CD14-positive monocyte (primary cell): ENCODE results near the gene ZDHHC5. TPM values are rescaled to one million over a fixed set of nuclear protein-coding genes. Genes with fewer than 3 reads are reported as not detected.

ENCODE experiments used
- DNase-seq, 3 donors: peaks; one replicate each; pipeline ENCODE4 v3.0.0-alpha.2; 2011 to 2022
- H2AFZ ChIP-seq: 2 replicates; pipeline ENCODE4 v1.6.0; 2012; ENCODE audit warnings: mild to moderate bottlenecking, low read depth, low read length, inconsistent platforms; ENCODE audit not compliant: insufficient read depth, poor library complexity, severe bottlenecking
- H3K27ac ChIP-seq, 2 donors: 1 replicate in 1 of 2; 2 replicates in 1 of 2; pipeline ENCODE4 v1.5.1; 2012 to 2013; ENCODE audit warnings: low read length in 2 of 2, control low read depth in 1 of 2, inconsistent platforms in 1 of 2, low read depth in 1 of 2, mild to moderate bottlenecking in 1 of 2
- H3K27me3 ChIP-seq, 2 donors: one replicate each; pipeline versions ENCODE4 v1.6.0 to v1.6.1; 2011 to 2013; ENCODE audit warnings: low read length in 2 of 2; ENCODE audit not compliant: control insufficient read depth in 2 of 2, insufficient read depth in 2 of 2
- H3K36me3 ChIP-seq, 2 donors: replicated peaks in 1 of 2; 1 replicate in 1 of 2; 2 replicates in 1 of 2; pipeline versions ENCODE4 v1.5.1 to v1.6.1; 2012 to 2013; ENCODE audit warnings: low read length in 2 of 2, control low read depth in 1 of 2, inconsistent platforms in 1 of 2, mild to moderate bottlenecking in 1 of 2; ENCODE audit not compliant: insufficient read depth in 2 of 2, control insufficient read depth in 1 of 2
- H3K4me1 ChIP-seq, 2 donors: 1 replicate in 1 of 2; 2 replicates in 1 of 2; pipeline versions ENCODE4 v1.5.1 to v1.6.1; 2012 to 2013; ENCODE audit warnings: low read length in 2 of 2, control low read depth in 1 of 2, inconsistent platforms in 1 of 2, mild to moderate bottlenecking in 1 of 2, moderate library complexity in 1 of 2; ENCODE audit not compliant: insufficient read depth in 2 of 2, control insufficient read depth in 1 of 2
- H3K4me2 ChIP-seq: replicated peaks from 2 replicates; pipeline ENCODE3; 2012; ENCODE audit warnings: low read length, moderate library complexity, mild to moderate bottlenecking; ENCODE audit not compliant: poor library complexity, severe bottlenecking; ENCODE audit errors: extremely low read depth
- H3K4me3 ChIP-seq, 3 experiments: fragments of 200-600 bp in 1 of 3; sonication (generic) in 1 of 3; replicated peaks in 1 of 3; 1 replicate in 2 of 3; 2 replicates in 1 of 3; pipeline ENCODE4 v1.5.1; 2011 to 2013; ENCODE audit warnings: low read length in 3 of 3, mild to moderate bottlenecking in 3 of 3, control low read depth in 2 of 3, low read depth in 2 of 3, inconsistent platforms in 1 of 3, moderate library complexity in 1 of 3
- H3K79me2 ChIP-seq: 2 replicates; pipeline ENCODE4 v1.6.0; 2012; ENCODE audit warnings: mild to moderate bottlenecking, control low read depth, inconsistent platforms, low read length, moderate library complexity; ENCODE audit not compliant: insufficient read depth
- H3K9ac ChIP-seq: 2 replicates; pipeline ENCODE4 v1.6.0; 2017; ENCODE audit warnings: low read length, mild to moderate bottlenecking; ENCODE audit not compliant: insufficient read depth, poor library complexity, severe bottlenecking
- H3K9me3 ChIP-seq, 2 donors: replicated peaks in 1 of 2; 1 replicate in 1 of 2; 2 replicates in 1 of 2; pipeline versions ENCODE4 v1.5.1 to v1.6.1; 2012 to 2013; ENCODE audit warnings: low read length in 2 of 2, control low read depth in 1 of 2; ENCODE audit not compliant: control insufficient read depth in 1 of 2, insufficient read depth in 1 of 2
- H4K20me1 ChIP-seq: 2 replicates; pipeline ENCODE4 v1.6.0; 2012; ENCODE audit warnings: mild to moderate bottlenecking, low read length, control low read depth, moderate library complexity; ENCODE audit not compliant: insufficient read depth
- H3K27ac Mint-ChIP-seq, 7 donors: one replicate each; pipeline ENCODE4 v1.8.0; 2020; ENCODE audit warnings: mild to moderate bottlenecking in 7 of 7, mixed read lengths in 7 of 7, moderate library complexity in 6 of 7, inconsistent platforms in 2 of 7
- H3K27me3 Mint-ChIP-seq, 3 donors: one replicate each; pipeline ENCODE4 v1.8.0; 2021 to 2022; ENCODE audit warnings: low read depth in 3 of 3, mild to moderate bottlenecking in 3 of 3, mixed read lengths in 3 of 3, moderate library complexity in 3 of 3, inconsistent platforms in 1 of 3
- H3K36me3 Mint-ChIP-seq, 2 donors: one replicate each; pipeline ENCODE4 v1.8.0; 2020; ENCODE audit warnings: mixed read lengths in 2 of 2, inconsistent platforms in 1 of 2, mild to moderate bottlenecking in 1 of 2
- H3K4me1 Mint-ChIP-seq: one replicate; pipeline ENCODE4 v1.8.0; 2020; ENCODE audit warnings: mild to moderate bottlenecking, mixed read lengths
- H3K4me3 Mint-ChIP-seq, 2 donors: one replicate each; pipeline ENCODE4 v1.8.0; 2020; ENCODE audit warnings: mild to moderate bottlenecking in 2 of 2, mixed read lengths in 2 of 2, moderate library complexity in 1 of 2
- H3K9me3 Mint-ChIP-seq, 7 donors: one replicate each; pipeline ENCODE4 v1.8.0; 2020 to 2022; ENCODE audit warnings: mixed read lengths in 7 of 7, mild to moderate bottlenecking in 6 of 7, moderate library complexity in 6 of 7, inconsistent platforms in 2 of 7
- CTCF ChIP-seq: fragments of 200-600 bp; IDR thresholded peaks from one replicate; pipeline ENCODE4 v1.8.0; 2022; ENCODE audit warnings: antibody characterized with exemption, mild to moderate bottlenecking
- WGBS: methylation state at CpG from one replicate; pipeline ENCODE4 v1.1.5; 2013; ENCODE audit warnings: missing lambda C conversion rate; ENCODE audit not compliant: insufficient coverage; 5-methylcytosine and 5-hydroxymethylcytosine counted together
- intact Hi-C, 2 donors: fragments of 100-400 bp; cut with micrococcal nuclease; formaldehyde crosslinking; loops; one replicate each; pipeline versions ENCODE4 v1.15.0 to v1.15.1; 2023
- polyA plus RNA-seq, 3 donors: library from polyadenylated mRNA; depleted of rRNA in 1 of 3; unstranded in 2 of 3; stranded (reverse) in 1 of 3; fragments of 300-500 nt in 2 of 3; fragments of >200 nt in 1 of 3; fragmentation: Illumina TruSeq in 2 of 3; gene quantifications; 1 replicate in 2 of 3; 2 replicates in 1 of 3; pipeline ENCODE4 v1.2.3, GENCODE V29; 2012 to 2021

ZDHHC5 gene
- polyA plus RNA-seq, 3 donors = 28.6 to 37.9 (median 31.8) TPM

GRCh38 chr11:57667117-57667735 lies 688 bp upstream of the ZDHHC5 start:
- no peaks in the 10 kb centered on the region for H3K27me3 ChIP-seq
- H2AFZ ChIP-seq = peak overlapping the region; percentile 96
- TF ChIP-seq CTCF = no peak
- H3K79me2 ChIP-seq = peaks cover 42% of the 10 kb centered on the region
- intact Hi-C loops = loop anchor here (1.0 to 10.0 kb wide), 6 partner anchors 10 to 908 kb away; partner anchors contain the start of genes CLP1 (in 1 of the 2), LPXN (in 1 of the 2), MED19 (in 1 of the 2) and TMX2 (in 1 of the 2)
- Mint-ChIP-seq H3K36me3 (peaks cover 16 to 18% of the 10 kb centered on the region in 2 donors), H3K27me3 (no peaks in the 10 kb centered on the region), H3K27ac (peak overlapping the region; percentile 99 to 100 (median 100)), H3K9me3 (peaks cover 0 to 2% (median 0%) of the 10 kb centered on the region in 7 donors), H3K4me1 (peaks cover 28% of the 10 kb centered on the region), H3K4me3 (peak overlapping the region; percentile 96 to 97)
- peaks cover 22 to 28% of the 10 kb centered on the region in 2 donors for H3K4me1 ChIP-seq
- DNase-seq = peak; percentile 98 to 99 (median 98)
- peaks cover 15 to 21% of the 10 kb centered on the region in 2 donors for H3K36me3 ChIP-seq
- H3K9me3 ChIP-seq = no peaks in the 10 kb centered on the region
- peak overlapping the region; percentile 90 for H3K4me2 ChIP-seq
- H3K4me3 ChIP-seq = peak overlapping the region; percentile 74 to 99 (median 90)
- peak overlapping the region; percentile 98 to 99 for H3K27ac ChIP-seq
- peak overlapping the region; percentile 99 for H3K9ac ChIP-seq
- H4K20me1 ChIP-seq = peaks cover 39% of the 10 kb centered on the region
- WGBS = 0% methylated on average over 14 of the region's 29 CpGs

- under 1% methylated on average over 26 of the region's 31 CpGs for WGBS
- Histone ChIP-seq H3K4me2 (peak overlapping the region; percentile 90), H4K20me1 (peaks cover 51% of the 10 kb centered on the region), H2AFZ (peak overlapping the region; percentile 96), H3K36me3 (peaks cover 20 to 24% of the 10 kb centered on the region in 2 donors), H3K4me1 (peaks cover 22 to 28% of the 10 kb centered on the region in 2 donors), H3K27me3 (no peaks in the 10 kb centered on the region), H3K27ac (peak overlapping the region; percentile 98 to 99), H3K4me3 (peak overlapping the region; percentile 74 to 99 (median 90)), H3K9ac (peak overlapping the region; percentile 99), H3K9me3 (no peaks in the 10 kb centered on the region), H3K79me2 (peaks cover 54% of the 10 kb centered on the region)
- intact Hi-C loops = loop anchor here in 1 of 2 donors (2.0 to 10.0 kb wide), 3 partner anchors 44 to 906 kb away; partner anchors contain the start of genes LPXN, MED19, TMX2 and UBE2L6
- H3K36me3 Mint-ChIP-seq = peaks cover 20 to 22% of the 10 kb centered on the region in 2 donors
- peaks cover 28% of the 10 kb centered on the region for H3K4me1 Mint-ChIP-seq
- no peak for TF ChIP-seq CTCF
- peak; percentile 35 to 50 (median 37) for DNase-seq
- peak overlapping the region; percentile 96 to 97 for H3K4me3 Mint-ChIP-seq
- peaks cover 0 to 2% (median 0%) of the 10 kb centered on the region in 7 donors for H3K9me3 Mint-ChIP-seq
- H3K27ac Mint-ChIP-seq = peak overlapping the region; percentile 99 to 100 (median 100)
- peaks cover 0 to 1% (median 0%) of the 10 kb centered on the region in 3 donors for H3K27me3 Mint-ChIP-seq
These were observed 494 bp downstream of the ZDHHC5 start for GRCh38 chr11:57668434-57668782.
